HG03280 (cell line): ENCODE data around the gene NEXN.

Experiments used
- ATAC-seq: cut with Tn5 transposase; IDR thresholded peaks from one replicate; pipeline ENCODE4 v1.9.1; 2021; ENCODE audit warnings: mild to moderate bottlenecking, moderate library complexity; ENCODE audit not compliant: unreplicated experiment

NEXN gene

DNA sequence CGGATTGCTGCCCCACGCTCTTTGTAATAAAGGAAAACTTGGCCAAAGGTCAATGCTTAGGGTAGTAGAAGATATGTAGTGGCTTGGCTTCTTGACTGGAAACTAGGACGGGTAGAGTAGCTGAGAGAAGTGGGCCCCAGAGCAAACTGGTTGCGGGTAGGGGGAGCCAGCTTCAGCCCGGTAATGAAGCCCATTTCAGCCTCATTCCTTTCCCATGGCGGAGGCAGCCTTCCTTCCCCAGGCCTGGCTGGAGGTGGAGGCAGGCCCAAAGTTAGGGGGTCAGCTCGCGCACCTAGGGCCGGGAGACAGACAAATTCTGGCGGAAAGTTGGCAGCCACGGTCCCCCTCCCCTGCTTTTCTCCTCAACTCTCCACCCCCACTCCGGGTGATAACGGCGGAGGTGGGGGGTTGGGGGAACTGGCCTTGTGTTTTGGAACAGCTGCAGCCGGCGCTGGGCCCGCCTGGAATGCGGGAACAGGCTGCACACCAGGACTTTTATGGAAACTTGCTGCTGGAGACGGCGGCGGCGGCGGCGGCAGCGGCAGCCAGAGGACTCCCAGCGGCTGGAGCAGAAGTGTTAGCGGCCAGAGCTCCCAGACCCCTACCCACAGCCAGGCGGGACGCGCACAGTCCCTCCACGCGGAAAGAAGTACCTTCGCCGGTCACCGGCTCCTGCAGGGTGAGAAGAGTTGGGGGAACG is at the start of gene NEXN:
TSS of gene NEXN (plus strand) at position 544 of the 700 bp plus-strand sequence. CDS start 27,483 bp downstream, outside the sequence.
- no peak for ATAC-seq

GRCh38 chr1:77841574-77841973 is 46.9 kb upstream of the NEXN start:
- ATAC-seq, result no peak

DNA sequence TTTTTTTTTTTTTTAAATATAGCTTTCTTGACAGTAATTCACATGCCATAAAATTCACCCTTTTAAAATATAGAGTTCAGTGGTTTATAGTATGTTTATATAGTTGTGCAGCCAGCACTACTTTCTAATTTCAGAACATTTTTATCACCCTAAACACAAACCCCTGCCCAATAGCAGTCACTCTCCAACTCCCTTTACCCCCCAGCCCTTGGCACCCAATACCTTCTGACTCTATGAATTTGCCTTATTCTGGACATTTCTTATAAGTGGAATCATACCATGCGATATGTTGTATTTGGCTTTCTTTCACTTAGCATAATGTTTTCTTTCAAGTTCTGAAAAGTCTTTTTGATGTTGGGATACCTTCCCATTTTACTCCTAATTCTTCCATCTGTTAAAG is 42.5 kb upstream of the NEXN start:
- no peak for ATAC-seq

DNA sequence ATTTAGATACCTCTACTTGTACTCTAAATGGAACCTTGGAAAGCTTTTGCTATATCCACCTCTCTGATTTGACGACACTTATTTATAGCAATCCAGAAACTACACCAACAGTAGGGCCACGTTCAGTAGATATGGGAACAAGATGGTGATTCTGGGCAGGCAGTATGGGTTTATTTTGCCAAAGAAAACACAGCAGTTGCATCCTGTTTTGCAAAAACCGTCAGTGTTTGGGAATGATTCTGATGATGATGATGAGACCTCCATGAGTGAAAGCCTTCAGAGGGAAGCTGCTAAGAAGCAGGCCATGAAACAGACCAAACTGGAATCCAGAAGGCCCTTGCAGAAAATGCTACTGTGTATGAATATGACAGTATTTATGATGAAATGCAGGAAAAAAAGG is 41.5 kb upstream of the NEXN start:
- no peak for ATAC-seq

- no peak for ATAC-seq
Observed at GRCh38 chr1:77847621-77848080, 40.8 kb upstream of the NEXN start.

GRCh38 chr1:77850082-77850481 is 38.3 kb upstream of the NEXN start:
- ATAC-seq, result no peak

DNA sequence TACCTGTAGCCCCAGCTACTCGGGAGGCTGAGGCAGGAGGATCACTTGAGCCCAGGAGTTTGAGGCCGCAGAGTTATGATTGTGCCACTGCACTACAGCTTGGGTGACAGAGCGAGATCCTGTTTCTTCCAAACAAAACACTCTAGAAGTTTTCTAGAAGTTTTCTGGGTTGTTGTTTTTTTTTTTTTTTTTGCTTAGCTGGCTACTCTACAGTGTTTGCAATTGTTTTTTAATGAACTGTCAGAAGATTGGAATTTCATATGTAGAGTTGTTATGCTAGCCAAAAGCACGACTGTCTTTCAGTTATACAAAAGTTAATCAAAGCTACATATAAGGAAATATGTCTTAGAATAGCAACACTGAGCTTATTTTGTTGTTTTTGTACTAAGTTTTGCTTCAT is 30.9 kb upstream of the NEXN start:
- no peak for ATAC-seq

- ATAC-seq, result no peak
Observed at GRCh38 chr1:77858725-77859124, 29.7 kb upstream of the NEXN start.

- no peak for ATAC-seq
Observed at GRCh38 chr1:77859248-77859647, 29.2 kb upstream of the NEXN start.

DNA sequence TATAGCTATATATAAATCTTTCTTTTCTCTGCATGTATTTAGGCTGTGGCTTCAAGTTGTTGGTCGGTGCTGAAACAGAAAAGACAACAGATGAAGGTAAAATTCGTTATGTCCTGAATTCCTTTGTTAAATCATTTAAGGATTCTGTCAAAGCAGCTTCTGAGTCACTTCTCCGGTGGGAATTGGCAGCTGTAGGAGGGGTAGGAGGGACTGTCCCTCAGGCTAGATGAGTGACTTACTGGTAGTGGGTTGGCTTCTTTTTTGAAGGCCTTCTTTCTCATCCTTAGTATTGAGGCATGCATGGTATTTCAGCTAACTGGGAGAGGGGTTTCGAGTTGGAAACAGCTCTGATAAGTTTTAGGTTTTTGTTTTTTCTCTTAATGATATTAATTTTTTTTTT is 22.1 kb upstream of the NEXN start:
- no peak for ATAC-seq

- ATAC-seq, result no peak
Observed at GRCh38 chr1:77872645-77873044, 15.8 kb upstream of the NEXN start.

GRCh38 chr1:77873461-77873860 is 15.0 kb upstream of the NEXN start:
- no peak for ATAC-seq

- ATAC-seq, result no peak
Observed at GRCh38 chr1:77874804-77875445, 13.5 kb upstream of the NEXN start.

DNA sequence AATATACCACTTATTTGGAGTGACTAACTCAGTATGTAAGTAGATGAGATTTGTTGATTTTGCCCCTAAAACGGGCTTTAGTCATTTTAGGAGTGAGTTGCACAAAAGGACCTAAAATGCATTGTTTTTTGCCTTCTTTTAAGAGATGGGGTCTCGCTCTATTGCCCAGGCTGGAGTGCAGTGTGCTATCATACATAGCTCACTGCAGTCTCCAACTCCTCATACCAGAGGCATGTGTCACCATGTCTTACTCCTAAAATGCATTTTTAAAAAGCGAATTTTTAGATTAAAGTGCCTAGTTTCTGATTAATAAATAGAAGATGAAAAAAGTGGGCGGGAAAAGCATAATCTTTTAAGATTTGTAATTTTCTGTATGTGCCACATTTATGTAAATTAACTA is 11.5 kb upstream of the NEXN start:
- no peak for ATAC-seq

GRCh38 chr1:77881061-77881460 is 7.4 kb upstream of the NEXN start:
- no peak for ATAC-seq

DNA sequence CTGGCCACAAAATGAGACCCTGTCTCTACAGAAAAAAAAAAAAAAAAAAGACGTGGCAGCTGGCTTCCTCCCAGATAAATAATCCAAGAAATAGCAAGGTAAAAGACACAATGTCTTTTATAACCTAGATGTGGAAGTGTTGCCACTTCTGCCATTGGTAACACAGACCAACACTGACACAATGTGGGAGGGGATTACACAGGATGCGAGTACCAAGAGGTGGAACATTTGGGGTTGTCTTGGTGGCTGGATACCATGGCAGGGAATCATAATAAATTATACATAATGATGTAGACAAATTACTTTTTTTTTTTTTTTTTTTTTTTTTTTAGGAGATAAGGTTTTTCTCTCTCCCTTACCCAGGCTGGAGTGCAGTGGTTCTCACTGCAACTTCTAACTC is 6.0 kb upstream of the NEXN start:
- no peak for ATAC-seq

GRCh38 chr1:77888781-77889642 is 588 bp downstream of the NEXN start:
- ATAC-seq, result no peak

GRCh38 chr1:77889671-77890070 is 1.2 kb downstream of the NEXN start:
- ATAC-seq, result no peak

GRCh38 chr1:77891200-77891599 is 2.8 kb downstream of the NEXN start:
- ATAC-seq, result no peak

DNA sequence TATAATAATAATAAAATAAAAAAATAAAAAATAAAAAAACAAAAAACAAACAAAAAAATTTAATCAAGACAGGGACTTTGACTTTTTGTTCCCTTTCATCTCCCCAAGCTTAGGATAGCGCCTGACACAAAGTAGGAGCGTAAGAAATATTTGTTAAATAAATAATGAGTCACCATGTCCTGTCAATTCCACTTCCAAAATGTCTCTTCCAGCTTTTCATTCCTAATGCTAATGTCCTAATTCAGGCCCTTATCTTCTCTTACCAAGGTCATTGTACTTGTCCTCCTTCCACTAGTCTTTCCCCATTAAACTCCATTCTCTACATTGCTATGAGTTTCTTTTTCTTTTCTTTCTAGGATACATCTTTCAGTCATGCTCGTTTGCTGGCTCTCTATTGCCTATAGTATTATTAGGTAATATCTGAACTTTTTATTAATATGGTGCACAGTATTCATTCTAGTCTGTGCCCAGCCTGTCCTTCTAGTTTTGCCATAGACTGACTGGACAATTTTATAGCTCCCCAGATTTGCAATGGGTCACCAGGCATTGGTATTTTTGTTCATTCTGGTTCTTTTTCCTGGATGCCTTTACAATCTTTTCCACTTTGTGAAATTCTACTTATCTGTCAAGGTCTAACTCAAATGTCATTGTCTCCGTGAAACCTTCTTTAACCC is 11.4 kb downstream of the NEXN start:
- ATAC-seq, result no peak

DNA sequence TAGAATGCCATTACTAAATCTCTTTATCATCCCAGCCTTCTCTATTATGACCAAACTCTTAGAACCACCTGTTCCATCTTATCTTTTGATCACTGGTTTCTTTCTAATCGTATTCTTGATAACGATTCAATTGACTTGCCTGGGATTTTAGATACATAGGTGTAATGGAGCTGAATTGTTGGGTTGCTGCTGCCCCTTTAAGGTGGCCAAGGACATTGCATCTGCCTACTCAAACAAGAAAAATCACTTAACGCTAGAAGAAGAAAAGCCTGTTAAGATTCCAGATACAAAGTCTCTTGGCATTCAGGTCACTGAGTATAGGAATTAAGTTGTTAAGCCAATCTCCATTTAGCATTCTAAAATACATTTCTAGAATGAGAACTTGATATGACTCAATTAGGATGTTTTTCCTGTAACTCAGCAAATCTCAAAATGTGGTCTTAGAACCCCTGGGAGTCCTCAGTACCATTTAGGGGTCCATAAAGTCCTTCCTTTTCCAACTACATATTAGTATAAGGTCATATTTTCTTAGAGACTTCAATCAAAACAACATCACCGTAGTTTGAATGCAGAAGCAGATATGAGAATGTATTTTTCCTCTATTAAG is 12.4 kb downstream of the NEXN start:
- no peak for ATAC-seq
